ENCODE data around the gene PLA2G4D. TPM values are rescaled to one million over a fixed set of nuclear protein-coding genes. Genes with fewer than 3 reads are reported as not detected.
"Not testable (repeated sequence)": the region's sequence is repeated elsewhere in the genome, so short reads cannot be mapped to it uniquely, and the experiment has no call there.

Gene PLA2G4D
- total RNA-seq, 8 experiments from 2014 or later: 0.08 to 0.76 (median 0.32) TPM; not detected in 3

GRCh38 chr15:42097018-42097417 lies 2.7 kb upstream of the PLA2G4D start:
- Histone ChIP-seq H3K27ac (no peak overlapping the region), H3K4me1 (replicated peaks in 1 of 2) (peaks cover 1 to 2% of the 10 kb centered on the region in 2 donors), H3K4me3 (no peak overlapping the region)
- no peak for ATAC-seq (replicated peaks in 6 of 8)
- in situ Hi-C loops (cut with MboI; ENCODE audit: low pct_unique_long_range_greater_than_20kb in 2 of 9, low sequenced_read_pairs in 9 of 9, unreplicated experiment in 9 of 9): no loop called here
- 36 to 100% (median 61%) methylated on average over 1 to 4 of the region's 5 CpGs; no CpG with 5 or more reads in 2 of the 10 experiments for WGBS, 10 experiments

GRCh38 chr15:42093966-42094365 lies 396 bp downstream of the PLA2G4D start:
- Histone ChIP-seq H3K4me1 (replicated peaks in 1 of 2) (peaks cover 2 to 7% of the 10 kb centered on the region in 2 donors), H3K27ac (no peak overlapping the region), H3K4me3 (no peak overlapping the region)
- no peak for ATAC-seq (replicated peaks in 6 of 8)
- 90% methylated on average over 2 of the region's 7 CpGs; no CpG with 5 or more reads in 9 of the 10 experiments for WGBS, 10 experiments
- in situ Hi-C loops (cut with MboI; ENCODE audit: low pct_unique_long_range_greater_than_20kb in 2 of 9, low sequenced_read_pairs in 9 of 9, unreplicated experiment in 9 of 9): no loop called here

- Histone ChIP-seq H3K4me1 (replicated peaks in 1 of 2) (peaks cover 2 to 7% of the 10 kb centered on the region in 2 donors), H3K27ac (no peak overlapping the region), H3K4me3 (no peak overlapping the region)
- ATAC-seq (replicated peaks in 6 of 8): peak in 7 of 8 experiments; percentile 12 to 75 (median 28)
- in situ Hi-C loops (cut with MboI; ENCODE audit: low pct_unique_long_range_greater_than_20kb in 2 of 9, low sequenced_read_pairs in 9 of 9, unreplicated experiment in 9 of 9): no loop called here
- 0 to 80% (median 61%) methylated on average over 2 to 5 of the region's 21 CpGs; no CpG with 5 or more reads in 1 of the 10 experiments for WGBS, 10 experiments
These were observed 1.7 kb downstream of the PLA2G4D start for GRCh38 chr15:42092398-42093318.

GRCh38 chr15:42091753-42092397 lies 2.5 kb downstream of the PLA2G4D start:
- H3K27ac ChIP-seq; H3K4me1 ChIP-seq (replicated peaks in 1 of 2); in situ Hi-C loops (cut with MboI; ENCODE audit: low pct_unique_long_range_greater_than_20kb in 2 of 9, low sequenced_read_pairs in 9 of 9, unreplicated experiment in 9 of 9); H3K4me3 ChIP-seq: not testable (repeated sequence)
- peak in 3 of 8 experiments; percentile 35 to 40 (median 36) for ATAC-seq (replicated peaks in 6 of 8)
- 30 to 81% (median 71%) methylated on average over 1 to 10 of the region's 14 CpGs; no CpG with 5 or more reads in 3 of the 10 experiments for WGBS, 10 experiments

GRCh38 chr15:42090781-42091180 lies 3.6 kb downstream of the PLA2G4D start:
- in situ Hi-C loops (cut with MboI; ENCODE audit: low pct_unique_long_range_greater_than_20kb in 2 of 9, low sequenced_read_pairs in 9 of 9, unreplicated experiment in 9 of 9): no loop called here
- no peak overlapping the region for H3K27ac ChIP-seq
- H3K4me1 ChIP-seq (replicated peaks in 1 of 2): peaks cover 2 to 7% of the 10 kb centered on the region in 2 donors
- ATAC-seq (replicated peaks in 6 of 8): peak in 4 of 8 experiments; percentile 26 to 61 (median 35)
- WGBS, 10 experiments: 30 to 100% (median 80%) methylated on average over 1 to 9 of the region's 9 CpGs; no CpG with 5 or more reads in 2 of the 10 experiments
- no peak overlapping the region for H3K4me3 ChIP-seq

- Histone ChIP-seq H3K4me1 (replicated peaks in 1 of 2) (peaks cover 2 to 7% of the 10 kb centered on the region in 2 donors), H3K27ac (no peak overlapping the region), H3K4me3 (no peak overlapping the region)
- WGBS, 10 experiments: 50 to 100% (median 59%) methylated on average over 1 to 6 of the region's 7 CpGs; no CpG with 5 or more reads in 2 of the 10 experiments
- in situ Hi-C loops (cut with MboI; ENCODE audit: low pct_unique_long_range_greater_than_20kb in 2 of 9, low sequenced_read_pairs in 9 of 9, unreplicated experiment in 9 of 9): no loop called here
- ATAC-seq (replicated peaks in 6 of 8): peak in 1 of 8 experiments; percentile 7
These were observed 4.0 kb downstream of the PLA2G4D start for GRCh38 chr15:42090370-42090769.

- H3K4me1 ChIP-seq (replicated peaks in 1 of 2): peaks cover 2 to 7% of the 10 kb centered on the region in 2 donors
- no peak for ATAC-seq (replicated peaks in 6 of 8)
- 85 to 100% (median 97%) methylated on average over 1 to 4 of the region's 4 CpGs; no CpG with 5 or more reads in 4 of the 10 experiments for WGBS, 10 experiments
- no peak overlapping the region for H3K27ac ChIP-seq
- in situ Hi-C loops (cut with MboI; ENCODE audit: low pct_unique_long_range_greater_than_20kb in 2 of 9, low sequenced_read_pairs in 9 of 9, unreplicated experiment in 9 of 9): loop anchor here in 2 of 9 experiments (10.0 kb wide), 2 partner anchors 45 to 95 kb away; no protein-coding TSS in a partner anchor
- no peak overlapping the region for H3K4me3 ChIP-seq
These were observed 4.4 kb downstream of the PLA2G4D start for GRCh38 chr15:42089942-42090341.

GRCh38 chr15:42088801-42089640 lies 5.3 kb downstream of the PLA2G4D start:
- no peak for ATAC-seq (replicated peaks in 6 of 8)
- Histone ChIP-seq H3K4me1 (replicated peaks in 1 of 2) (peaks cover 2 to 7% of the 10 kb centered on the region in 2 donors), H3K27ac (no peak overlapping the region), H3K4me3 (no peak overlapping the region)
- 24 to 100% (median 67%) methylated on average over 1 to 10 of the region's 16 CpGs; no CpG with 5 or more reads in 1 of the 10 experiments for WGBS, 10 experiments
- in situ Hi-C loops (cut with MboI; ENCODE audit: low pct_unique_long_range_greater_than_20kb in 2 of 9, low sequenced_read_pairs in 9 of 9, unreplicated experiment in 9 of 9): loop anchor here in 2 of 9 experiments (10.0 kb wide), 2 partner anchors 46 to 94 kb away; no protein-coding TSS in a partner anchor

GRCh38 chr15:42087926-42088800 lies 6.2 kb downstream of the PLA2G4D start:
- in situ Hi-C loops (cut with MboI; ENCODE audit: low pct_unique_long_range_greater_than_20kb in 2 of 9, low sequenced_read_pairs in 9 of 9, unreplicated experiment in 9 of 9): loop anchor here in 2 of 9 experiments (10.0 kb wide), 2 partner anchors 47 to 93 kb away; no protein-coding TSS in a partner anchor
- H3K4me3 ChIP-seq: no peak overlapping the region
- ATAC-seq (replicated peaks in 6 of 8): no peak
- H3K4me1 ChIP-seq (replicated peaks in 1 of 2): peaks cover 2 to 7% of the 10 kb centered on the region in 2 donors
- WGBS, 10 experiments: 0 to 80% (median 50%) methylated on average over 1 to 7 of the region's 11 CpGs; no CpG with 5 or more reads in 1 of the 10 experiments
- H3K27ac ChIP-seq: no peak overlapping the region

- H3K4me1 ChIP-seq (replicated peaks in 1 of 2): peaks cover 2 to 7% of the 10 kb centered on the region in 2 donors
- no peak for ATAC-seq (replicated peaks in 6 of 8)
- in situ Hi-C loops (cut with MboI; ENCODE audit: low pct_unique_long_range_greater_than_20kb in 2 of 9, low sequenced_read_pairs in 9 of 9, unreplicated experiment in 9 of 9): loop anchor here in 2 of 9 experiments (10.0 kb wide), 2 partner anchors 47 to 93 kb away; no protein-coding TSS in a partner anchor
- H3K27ac ChIP-seq: no peak overlapping the region
- 83 to 100% (median 97%) methylated on average over 3 to 7 of the region's 13 CpGs; no CpG with 5 or more reads in 7 of the 10 experiments for WGBS, 10 experiments
- H3K4me3 ChIP-seq: no peak overlapping the region
These were observed 6.9 kb downstream of the PLA2G4D start for GRCh38 chr15:42087460-42087859.

- no peaks in the 10 kb centered on the region for H3K4me1 ChIP-seq (replicated peaks in 1 of 2)
- no peak overlapping the region for H3K4me3 ChIP-seq
- WGBS, 10 experiments: 80% methylated on average over 1 of the region's 3 CpGs; no CpG with 5 or more reads in 9 of the 10 experiments
- H3K27ac ChIP-seq: no peak overlapping the region
- in situ Hi-C loops (cut with MboI; ENCODE audit: low pct_unique_long_range_greater_than_20kb in 2 of 9, low sequenced_read_pairs in 9 of 9, unreplicated experiment in 9 of 9): loop anchor here in 2 of 9 experiments (10.0 kb wide), 2 partner anchors 49 to 91 kb away; no protein-coding TSS in a partner anchor
- ATAC-seq (replicated peaks in 6 of 8): no peak
These were observed 8.6 kb downstream of the PLA2G4D start for GRCh38 chr15:42085721-42086120.
